ENCODE data around the gene PTCD2.

Gene PTCD2, protein sequence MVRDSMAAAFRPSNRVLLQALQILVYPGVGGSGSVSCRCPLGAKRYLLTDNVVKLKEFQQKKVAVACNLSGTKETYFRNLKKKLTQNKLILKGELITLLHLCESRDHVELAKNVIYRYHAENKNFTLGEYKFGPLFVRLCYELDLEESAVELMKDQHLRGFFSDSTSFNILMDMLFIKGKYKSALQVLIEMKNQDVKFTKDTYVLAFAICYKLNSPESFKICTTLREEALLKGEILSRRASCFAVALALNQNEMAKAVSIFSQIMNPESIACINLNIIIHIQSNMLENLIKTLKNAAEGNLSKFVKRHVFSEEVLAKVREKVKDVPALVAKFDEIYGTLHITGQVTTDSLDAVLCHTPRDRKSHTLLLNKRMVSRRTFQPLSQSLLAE

DNA sequence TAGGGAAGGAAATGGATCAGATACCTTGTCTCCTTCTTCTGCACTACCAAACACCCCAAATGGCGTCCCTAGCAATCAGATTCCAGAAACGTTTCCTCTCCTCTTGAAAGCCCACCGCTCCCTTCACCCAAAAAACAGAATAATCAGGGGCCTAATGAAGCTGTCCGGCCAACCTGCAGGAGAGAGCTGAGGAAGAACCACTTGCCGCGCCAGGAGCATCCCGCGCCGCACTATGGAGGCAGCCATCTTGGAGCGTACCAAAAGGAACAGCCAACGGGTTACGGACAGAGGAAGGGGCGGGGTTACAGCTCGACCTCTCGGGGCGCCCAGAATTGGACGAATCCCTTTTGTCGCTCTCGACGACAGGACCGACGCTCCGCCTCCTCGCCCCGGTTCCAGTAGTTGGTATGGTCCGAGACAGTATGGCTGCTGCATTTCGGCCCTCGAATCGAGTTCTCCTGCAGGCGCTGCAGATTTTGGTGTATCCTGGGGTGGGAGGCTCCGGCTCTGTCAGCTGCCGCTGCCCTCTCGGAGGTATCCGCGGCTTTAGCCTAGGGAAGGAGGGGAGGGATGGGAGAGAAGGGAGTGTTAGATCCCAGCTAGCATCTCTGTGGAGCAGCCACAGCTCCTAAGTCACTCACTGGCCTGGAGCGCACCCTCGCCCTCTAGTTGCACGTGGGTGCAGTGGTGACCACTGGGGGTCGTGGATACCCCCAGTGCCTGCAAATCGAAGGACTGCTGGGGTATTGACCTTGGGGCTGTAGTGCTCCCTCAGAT lies at the start of gene PTCD2, which contains the start of gene MRPS27:
Gene PTCD2 (plus strand): TSS at position 398 of the 777 bp plus-strand sequence. CDS start 10 bp downstream, at position 408.
Gene MRPS27 (minus strand): TSS at position 265 of the 777 bp plus-strand sequence. CDS start 19 bp downstream, at position 246.
- peak; percentile 99 for DNase-seq (ENCODE audit: low spot score)

DNA sequence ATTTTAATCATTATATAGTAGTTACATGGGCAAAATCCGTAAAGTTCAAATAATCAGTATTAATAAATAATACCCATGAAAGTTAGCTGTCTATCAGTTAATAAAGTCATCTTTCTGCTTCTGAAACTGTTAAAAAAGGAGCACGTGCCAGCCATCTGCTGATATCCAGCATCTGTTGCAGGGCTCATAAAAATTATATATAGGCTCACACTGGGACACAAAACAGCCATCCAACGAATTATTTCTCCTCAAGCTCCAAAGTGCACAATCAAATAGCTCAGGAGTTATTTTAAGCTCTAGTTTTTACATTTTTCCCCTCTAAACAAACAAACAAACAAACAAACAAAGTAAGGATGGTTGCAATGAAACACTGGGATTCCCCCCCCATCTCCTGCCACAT lies 48.5 kb upstream of the PTCD2 start:
- DNase-seq (ENCODE audit: low spot score): no peak

DNA sequence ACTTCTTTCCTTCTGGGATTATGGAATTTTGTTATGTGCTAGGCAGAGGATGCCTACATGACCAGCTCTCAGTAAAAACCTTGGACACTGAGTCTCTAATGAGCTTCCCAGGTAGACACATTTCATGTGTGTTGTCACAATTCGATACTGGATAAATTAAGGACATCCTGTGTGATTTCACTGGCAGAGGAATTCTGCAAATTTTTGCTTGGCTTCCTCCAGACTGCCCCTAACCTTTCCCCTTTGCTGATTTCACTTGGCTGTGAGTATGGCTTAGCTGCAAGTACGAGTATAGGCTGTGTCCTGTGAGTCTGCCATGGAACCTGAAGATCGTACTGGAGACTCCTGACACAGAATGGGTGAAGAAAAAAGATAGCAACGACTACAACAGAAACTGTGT lies 47.8 kb upstream of the PTCD2 start:
- DNase-seq (ENCODE audit: low spot score): no peak

DNA sequence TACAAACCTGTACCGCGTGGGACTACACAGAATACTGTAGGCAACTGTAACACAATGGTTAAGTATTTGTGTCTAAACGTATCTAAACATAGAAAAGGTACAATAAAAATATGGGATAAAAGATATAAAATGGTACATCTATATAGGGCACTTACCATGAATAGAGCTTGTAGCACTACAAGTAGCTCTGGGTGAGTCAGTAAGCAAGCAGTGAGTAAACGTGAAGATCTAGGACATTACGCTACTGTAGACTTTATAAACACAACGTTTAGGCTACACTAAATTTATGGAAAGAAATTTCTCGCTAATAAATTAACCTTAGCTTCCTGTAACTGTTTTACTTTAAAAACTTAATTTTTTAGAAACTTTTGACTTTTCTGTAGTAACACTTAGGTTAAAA lies 46.6 kb upstream of the PTCD2 start:
- DNase-seq (ENCODE audit: low spot score): peak; percentile 41

DNA sequence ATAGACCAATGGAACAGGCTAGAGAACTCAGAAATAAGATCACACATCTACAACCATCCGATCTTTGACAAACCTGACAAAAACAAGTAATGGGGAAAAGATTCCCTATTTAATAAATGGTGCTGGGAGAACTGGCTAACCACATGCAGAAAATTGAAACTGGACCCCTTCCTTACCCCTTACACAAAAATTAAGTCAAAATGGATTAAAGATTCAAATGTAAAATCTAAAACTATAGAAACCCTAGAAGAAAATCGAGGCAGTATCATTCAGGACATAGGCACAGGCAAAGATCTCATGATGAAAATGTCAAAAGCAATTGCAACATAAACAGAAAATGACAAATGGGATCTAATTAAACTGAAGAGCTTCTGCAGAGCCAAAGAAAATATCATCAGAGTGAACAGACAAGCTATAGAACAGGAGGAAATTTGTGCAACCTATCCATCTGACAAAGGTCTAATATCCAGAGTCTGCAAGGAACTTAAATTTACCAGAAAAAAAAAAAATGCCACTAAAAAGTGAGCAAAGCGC lies 43.9 kb upstream of the PTCD2 start:
- DNase-seq (ENCODE audit: low spot score): no peak

DNA sequence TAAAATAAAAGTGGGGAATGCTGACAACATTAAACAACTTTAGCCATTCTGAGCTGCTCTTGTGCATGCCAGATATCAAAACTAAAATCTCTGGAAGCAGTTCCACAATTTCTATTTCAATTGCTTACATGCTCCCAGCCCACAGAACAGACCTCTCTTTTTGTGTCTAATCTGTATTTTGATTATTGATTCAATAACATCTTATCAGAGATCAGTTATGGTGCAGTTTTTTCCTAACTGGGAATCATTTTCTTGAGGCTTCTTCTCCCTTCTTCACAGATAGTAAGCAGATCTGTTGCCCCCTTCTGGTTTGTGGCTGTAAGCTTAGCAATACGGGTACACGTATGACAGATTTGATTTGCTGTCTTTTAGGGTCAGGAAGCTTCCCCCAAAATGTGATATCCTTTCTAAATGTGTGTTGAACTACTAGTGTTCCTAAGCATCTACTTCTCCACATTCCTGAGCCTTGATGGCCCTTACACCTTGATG lies 39.5 kb upstream of the PTCD2 start:
- peak; percentile 54 for DNase-seq (ENCODE audit: low spot score)

DNA sequence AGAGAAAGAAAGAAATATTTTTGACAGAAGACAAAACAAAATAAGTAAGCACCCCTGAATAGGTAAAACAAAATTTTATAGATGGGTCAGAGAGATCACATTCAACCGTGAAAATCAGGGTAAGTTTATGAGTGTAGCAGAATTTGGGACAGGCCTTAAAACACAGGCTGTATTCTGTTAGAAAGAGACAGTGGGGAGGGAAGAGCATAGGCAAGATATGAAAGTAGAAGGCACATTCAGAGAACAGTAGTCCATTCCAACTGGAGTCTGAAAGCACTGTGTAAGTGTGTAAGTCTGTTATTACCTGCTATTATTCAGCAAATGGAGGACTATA lies 38.8 kb upstream of the PTCD2 start:
- no peak for DNase-seq (ENCODE audit: low spot score)

DNA sequence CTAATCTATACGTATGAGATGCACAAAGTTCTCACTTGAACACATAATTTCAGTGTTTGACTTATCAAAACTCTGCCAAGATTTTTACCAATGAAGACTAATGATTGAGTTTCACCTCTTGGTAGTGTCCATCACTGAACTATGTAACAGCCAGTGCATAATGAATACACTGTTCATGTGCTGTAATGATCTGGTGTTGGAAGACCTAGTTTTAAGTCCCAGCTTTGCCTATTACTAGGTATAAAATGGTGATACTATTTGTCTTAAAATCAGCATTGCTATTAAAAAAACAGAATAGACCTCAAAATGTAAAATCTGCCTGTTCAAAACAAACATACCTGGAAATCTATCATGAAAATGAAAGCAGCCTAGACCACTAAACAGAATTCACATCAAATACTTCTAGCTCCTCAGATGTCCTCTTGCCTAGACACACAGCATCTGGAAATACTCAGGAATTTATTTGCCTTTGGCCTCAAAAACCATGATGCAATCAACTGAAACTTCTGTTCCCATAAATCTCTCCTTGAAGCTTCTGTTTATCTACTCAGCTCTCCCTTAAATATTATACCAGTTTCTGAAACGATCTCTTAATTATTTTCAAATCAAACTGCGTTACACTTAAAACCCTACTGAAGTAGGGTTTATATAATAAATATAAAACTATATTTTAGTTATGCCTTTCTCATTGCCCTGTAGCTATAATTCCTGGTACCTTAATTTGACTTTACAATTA lies 38.2 kb upstream of the PTCD2 start:
- DNase-seq (ENCODE audit: low spot score): peak; percentile 36

DNA sequence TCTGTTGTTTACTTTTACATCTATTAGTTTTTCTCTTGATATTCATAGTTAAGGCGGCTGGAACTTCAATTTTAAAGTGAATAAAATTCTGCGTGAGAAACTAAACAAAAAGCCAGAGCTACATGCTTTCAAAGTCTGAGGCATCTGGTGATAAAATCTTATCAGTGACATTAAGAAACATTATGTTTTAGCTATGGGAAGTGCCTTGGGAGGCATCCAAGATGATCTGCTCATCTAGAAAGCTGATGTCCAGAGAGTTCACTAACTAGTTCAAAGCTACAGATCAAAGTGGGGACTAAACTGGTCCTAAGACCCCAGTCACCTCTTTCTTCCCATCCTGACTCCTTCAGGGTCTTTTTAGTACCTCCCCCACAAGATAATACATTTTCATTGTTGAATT lies 37.3 kb upstream of the PTCD2 start:
- no peak for DNase-seq (ENCODE audit: low spot score)

DNA sequence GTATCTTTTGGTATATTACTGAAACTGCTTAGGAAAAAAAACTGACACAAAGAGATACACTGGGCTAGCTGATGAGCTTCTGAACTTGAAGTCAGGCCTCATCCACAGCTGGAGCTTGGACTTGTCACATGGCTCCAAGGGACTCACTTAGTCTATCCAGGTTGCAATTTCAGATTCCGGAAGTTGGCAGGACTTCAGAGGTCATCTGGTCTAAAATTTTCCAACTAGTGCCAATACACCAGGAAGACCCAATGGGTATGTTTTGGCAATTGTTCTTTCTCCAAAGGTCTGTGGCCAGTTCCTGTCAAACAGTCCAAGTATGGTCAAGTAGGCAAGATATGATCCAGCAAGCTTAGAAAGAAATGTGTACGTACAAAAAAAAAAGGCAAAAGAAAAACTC lies 36.8 kb upstream of the PTCD2 start:
- DNase-seq (ENCODE audit: low spot score): no peak

DNA sequence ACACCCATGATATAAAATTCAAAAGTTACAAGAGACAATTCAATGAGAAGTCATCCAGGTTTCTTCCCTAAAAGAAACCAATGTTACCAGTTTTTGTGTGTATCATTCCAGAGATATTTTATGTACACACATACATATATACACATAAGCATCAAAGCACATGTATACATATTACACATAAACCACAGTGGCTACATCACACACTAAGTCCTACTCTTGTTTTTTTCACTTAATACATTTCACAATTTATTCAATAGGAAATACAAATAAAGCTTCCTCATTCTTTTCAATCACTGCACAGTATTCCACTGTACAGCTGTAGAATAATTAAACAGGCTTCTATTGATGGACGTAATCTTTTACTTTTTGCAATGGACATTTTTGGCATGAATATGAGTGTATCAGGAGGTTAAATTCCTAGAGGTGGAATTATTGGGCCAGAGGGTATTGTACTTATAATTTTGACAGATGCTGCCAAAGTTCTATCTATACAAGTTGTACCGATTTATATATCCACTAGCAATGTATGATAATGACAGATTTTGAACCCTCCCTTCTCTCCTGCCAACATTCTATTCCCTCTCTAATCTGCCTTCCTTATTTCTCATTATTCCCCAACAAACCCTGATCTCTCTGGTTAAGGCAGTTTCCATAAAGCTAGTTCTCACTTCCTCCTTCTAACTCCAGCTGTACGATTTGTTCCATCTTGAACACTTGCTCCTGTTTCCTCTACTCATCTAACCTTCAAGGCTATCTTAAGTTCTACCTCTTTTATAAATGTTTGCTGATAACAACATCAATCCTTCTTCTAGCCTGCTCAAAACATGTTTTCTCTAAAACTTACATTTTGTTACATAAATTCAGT lies 35.4 kb upstream of the PTCD2 start:
- no peak for DNase-seq (ENCODE audit: low spot score)

DNA sequence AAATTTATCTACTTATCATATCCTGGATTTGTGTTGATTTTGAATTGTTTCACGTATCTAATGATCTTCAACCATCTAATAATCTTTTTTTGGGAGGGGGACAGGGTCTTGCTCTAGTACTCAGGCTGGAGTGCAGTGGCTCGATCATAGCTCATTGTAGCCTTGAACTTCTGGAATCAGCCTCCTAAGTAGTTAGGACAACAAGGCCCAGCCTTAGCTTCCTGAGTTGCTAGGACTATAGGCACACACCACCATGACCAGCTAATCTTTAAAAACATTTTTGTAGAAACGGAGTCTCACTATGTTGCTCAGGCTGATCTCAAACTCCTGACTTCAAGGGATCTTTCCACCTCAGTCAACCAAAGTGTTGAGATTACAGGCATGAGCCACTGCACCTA lies 34.8 kb upstream of the PTCD2 start:
- no peak for DNase-seq (ENCODE audit: low spot score)

DNA sequence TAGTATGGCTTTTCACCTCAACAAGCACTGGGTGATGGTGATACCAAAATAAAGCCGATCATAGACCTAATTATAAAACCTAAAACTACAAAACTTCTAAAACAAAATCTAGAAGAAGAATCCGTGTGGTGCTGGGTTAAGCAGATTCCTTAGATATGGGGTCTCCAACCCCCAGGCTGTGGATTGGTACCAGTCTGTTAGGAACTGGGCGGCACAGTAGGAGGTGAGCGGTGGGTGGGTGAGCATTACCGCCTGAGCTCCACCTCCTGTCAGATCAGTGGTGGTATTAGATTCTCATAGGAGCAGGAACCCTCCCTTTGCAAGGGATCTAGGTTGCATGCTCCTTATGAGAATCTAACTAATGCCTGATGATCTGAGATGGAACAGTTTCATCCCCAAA lies 33.4 kb upstream of the PTCD2 start:
- no peak for DNase-seq (ENCODE audit: low spot score)

DNA sequence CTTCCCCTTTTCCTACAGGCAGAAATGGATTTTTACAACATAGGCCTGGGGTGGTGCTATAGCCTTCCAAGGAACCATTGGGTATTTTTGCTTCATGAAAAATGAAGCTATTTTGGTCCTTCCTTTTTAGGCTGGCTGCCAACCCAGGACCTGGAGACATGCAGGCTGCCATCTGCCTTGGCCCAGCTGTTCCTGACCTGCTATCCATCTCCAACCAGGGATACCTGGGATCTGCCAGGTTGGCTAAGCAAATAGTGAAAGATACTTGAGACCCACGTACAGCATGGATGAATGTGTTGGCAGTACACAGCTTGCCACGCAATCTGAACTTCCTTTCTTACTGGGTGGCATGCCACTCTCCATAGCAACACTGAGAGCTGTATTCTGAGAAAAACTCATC lies 31.2 kb upstream of the PTCD2 start:
- no peak for DNase-seq (ENCODE audit: low spot score)

DNA sequence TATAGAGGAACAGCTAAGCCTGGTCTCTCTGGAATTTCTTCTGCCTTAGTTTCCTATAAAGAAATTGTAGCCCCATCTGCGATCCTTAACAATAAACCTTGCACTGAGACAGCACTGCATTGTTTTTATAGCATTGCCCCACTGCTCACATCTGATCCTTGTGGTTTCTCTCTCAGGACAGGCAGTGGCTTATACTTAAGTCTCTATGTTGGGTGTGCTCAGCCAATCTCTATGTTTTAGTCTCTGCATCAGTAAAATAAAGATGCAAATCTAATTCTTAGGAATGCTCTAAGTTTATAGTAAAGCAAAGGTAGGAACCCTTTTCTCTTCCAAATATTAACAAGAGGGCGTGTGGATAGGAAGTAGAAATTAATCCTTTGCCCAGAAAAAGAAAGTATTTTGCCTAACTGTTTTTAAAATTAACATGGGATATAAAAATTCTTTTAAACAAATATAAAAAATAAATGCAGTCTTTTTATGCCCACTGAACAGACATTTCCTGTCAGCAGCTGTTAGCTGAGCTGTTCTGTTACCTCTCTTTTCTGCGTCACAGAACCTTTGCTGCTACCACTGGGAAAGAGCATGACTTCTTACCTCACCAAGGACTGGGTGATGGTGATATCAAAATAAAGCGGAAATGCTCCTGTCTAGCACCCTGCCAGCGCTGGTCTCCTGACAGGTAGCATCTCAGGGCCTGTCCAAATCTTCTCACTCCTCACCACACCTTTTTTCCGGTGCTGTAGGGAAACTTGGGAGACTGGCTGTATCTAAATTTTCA lies 29.6 kb upstream of the PTCD2 start:
- DNase-seq (ENCODE audit: low spot score): no peak

DNA sequence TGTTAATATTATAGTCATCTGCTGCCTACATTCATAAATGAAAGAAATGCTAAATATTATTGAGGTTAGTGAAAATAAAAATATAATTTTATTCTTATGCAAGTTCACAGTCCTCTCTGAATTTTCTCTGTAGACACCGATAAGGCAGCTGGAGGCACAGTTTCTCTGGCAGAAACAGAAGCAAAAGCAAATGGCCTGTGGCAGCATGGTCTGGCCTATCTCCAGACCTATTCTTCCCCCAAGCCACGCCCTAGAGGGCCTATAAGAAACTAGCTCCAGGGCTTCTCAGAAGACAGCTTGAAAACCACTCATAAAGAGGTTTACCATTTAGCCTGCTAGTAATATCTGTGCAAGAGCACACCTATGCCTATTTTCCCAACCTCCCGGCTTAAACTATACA lies 28.6 kb upstream of the PTCD2 start:
- DNase-seq (ENCODE audit: low spot score): peak; percentile 58

DNA sequence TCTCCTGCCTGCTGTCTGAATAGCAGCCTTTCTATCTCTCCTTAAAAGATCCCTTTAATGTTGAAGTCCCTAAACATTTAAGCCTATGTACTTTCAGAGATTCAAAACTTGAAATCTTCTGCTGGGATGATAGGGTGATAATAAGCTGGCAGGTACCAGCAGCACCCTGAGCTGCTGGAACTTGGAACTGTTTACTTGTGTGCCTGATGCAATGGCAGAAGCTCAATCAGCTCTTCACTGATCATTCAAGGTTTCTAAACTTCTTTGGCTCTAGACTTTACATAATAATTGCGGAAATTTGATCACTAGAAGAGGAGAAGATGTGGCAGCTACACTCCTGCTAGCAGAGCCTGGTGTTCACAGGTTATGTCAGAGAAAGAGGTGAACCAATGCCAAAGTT lies 27.8 kb upstream of the PTCD2 start:
- DNase-seq (ENCODE audit: low spot score): no peak

DNA sequence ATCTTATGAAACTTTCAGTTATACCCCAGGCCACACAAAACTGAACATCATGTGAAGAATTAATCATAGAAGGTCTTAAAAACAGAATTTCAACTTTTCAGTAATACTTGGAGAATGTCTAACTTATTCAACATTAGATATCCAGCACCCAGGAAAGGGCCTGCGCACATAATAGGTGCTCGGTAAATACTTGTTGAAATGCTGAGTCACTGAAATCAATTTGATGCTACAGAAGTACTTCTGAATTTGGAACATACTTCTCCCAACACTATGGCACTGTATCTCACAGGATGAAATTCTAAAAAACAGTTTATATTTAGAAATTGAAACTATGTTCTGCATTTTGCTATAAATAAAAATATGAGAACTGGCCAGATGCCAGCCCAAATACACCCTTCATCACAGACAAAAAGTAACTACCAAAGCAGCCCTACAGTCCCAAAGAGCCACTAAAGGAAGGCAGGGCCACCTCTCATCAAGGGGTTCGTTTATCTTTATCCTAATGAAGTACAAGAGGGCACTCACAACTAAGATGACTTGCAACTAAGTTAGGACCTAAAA lies 26.6 kb upstream of the PTCD2 start:
- no peak for DNase-seq (ENCODE audit: low spot score)

DNA sequence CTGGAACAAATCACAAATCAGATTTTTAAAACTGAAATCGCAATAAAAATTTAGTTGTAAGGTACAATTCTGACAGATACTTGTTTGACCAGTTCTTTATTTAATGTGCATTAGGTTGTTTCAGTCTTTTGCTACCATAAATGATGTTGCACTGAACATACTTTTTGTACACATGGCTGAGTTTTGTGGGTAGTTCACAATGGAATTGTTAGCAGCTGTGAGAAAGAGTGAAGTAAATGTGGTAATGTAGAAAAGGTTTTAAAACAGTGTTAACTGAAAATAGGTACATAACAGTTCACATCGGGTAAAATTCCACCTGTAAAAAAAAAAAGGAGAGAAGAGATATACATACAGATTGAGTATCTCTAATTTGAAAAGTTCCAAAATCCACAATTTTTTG lies 25.7 kb upstream of the PTCD2 start:
- DNase-seq (ENCODE audit: low spot score): no peak

DNA sequence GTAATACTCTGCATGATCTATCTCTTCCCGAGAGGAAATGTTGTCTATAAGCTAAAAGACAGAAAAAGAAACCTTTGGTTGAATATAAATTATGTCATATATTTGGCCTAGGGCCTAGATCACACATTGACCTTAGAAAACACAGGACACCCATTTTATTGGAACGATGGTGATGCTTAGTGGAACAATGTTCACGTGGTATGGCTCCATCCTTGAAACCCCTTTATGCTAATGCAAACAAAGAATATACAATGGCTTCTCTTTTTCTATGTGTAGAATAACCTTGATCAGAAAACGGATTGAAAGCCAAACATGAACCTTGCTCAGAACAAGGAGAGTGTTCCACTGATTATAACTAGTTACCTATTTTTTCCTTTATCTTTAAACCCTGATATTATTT lies 24.6 kb upstream of the PTCD2 start:
- DNase-seq (ENCODE audit: low spot score): no peak

Measured in hematopoietic multipotent progenitor cell treated with erythropoietin and hydrocortisone succinate and interleukin-3 and kit ligand, for 15 days (in vitro differentiated cells).